GM13976 (cell line): ENCODE measurements around the gene CR2.
A peak's percentile ranks its signal among the peaks of the same experiment; 100 is the strongest.

Experiments used
- DNase-seq: peaks from one replicate; pipeline ENCODE4 v3.0.0; 2012; ENCODE audit warnings: low spot score
- CTCF ChIP-seq: IDR thresholded peaks from 2 replicates; pipeline ENCODE4 v1.5.1; 2012; ENCODE audit warnings: borderline replicate concordance, mild to moderate bottlenecking; ENCODE audit not compliant: insufficient read depth; ENCODE audit errors: extremely low read depth, missing control alignments, control extremely low read depth
- in situ Hi-C: fragments of 300-500 bp; cut with MboI; formaldehyde crosslinking; loops from one replicate; pipeline ENCODE4 v1.12.0; 2022; ENCODE audit warnings: low sequenced_read_pairs, mixed read lengths, inconsistent platforms; ENCODE audit not compliant: unreplicated experiment

CR2 gene

DNA sequence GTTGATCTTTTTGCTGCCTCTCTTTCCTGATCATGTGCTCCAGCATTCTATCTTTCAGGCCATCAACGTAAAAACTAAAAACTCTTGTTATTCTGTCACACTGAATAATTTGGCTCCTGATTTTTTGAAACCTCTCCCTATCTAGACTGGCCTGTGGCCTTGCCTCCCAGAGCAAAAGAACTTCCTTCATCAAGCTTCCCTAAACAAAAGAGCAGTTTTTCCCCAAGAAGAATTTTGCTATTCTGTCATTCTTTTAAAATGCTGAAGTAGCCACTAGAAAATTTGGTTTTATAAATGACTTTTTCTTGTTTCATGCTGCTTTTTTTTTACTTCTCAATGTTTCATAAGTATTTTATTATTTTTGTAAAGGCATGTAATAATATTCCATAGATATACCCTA is 37.1 kb upstream of the CR2 start:
- in situ Hi-C loops: no loop called here
- no peak for DNase-seq
- no peak for TF ChIP-seq CTCF

DNA sequence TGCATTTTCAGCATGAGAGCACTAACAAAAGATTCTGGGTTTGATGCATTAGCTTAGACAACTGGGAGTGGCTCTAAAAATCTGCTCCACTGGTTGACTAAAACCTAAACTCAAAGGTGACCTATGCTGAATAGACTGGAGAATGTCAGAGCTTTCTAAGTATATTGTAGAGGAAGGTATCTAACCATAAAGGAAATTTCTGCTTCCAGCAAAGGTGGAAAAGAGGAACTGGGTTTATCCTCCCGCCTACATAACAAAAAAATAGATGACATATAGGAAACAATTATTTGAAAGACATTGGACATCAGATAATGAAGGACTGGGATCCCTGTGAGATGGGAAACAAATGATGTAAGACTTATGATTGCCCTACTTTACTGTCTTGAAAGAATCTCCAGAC is 35.8 kb upstream of the CR2 start:
- TF ChIP-seq CTCF: no peak
- DNase-seq: no peak
- in situ Hi-C loops: no loop called here

GRCh38 chr1:207420109-207420508 is 34.0 kb upstream of the CR2 start:
- TF ChIP-seq CTCF: no peak
- no peak for DNase-seq
- in situ Hi-C loops: no loop called here

GRCh38 chr1:207421078-207421477 is 33.0 kb upstream of the CR2 start:
- in situ Hi-C loops: no loop called here
- no peak for DNase-seq
- no peak for TF ChIP-seq CTCF

- TF ChIP-seq CTCF: peak; percentile 22
- in situ Hi-C loops: no loop called here
- no peak for DNase-seq
These were observed 30.4 kb upstream of the CR2 start for GRCh38 chr1:207423560-207424292.

DNA sequence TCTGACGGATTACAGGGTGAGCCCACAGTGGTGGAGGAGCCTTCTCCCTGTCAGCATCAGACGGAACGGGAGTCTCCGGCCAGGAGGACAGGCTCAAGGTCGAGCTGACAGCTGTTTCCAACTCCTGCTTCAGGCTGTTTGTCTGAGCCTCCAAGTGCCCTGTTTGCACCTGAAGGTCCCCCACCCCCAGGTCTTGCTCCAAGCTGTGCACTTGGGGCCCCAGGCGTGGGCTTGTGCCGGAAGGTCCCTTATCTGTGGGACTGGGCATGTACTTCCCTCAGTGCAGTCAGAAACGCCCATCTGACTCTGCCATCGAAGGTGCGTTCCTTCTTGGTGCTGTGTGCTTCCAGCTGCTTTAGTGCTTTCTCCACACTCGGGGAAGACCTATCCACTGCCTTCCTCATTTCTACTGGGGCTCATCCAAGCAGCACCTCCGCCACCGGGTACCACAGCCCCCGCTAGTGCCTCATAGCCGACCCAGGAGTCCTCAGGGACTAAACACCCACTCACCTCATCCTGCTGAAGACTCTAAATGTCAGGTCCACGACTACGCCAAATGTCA is 29.5 kb upstream of the CR2 start:
- in situ Hi-C loops: no loop called here
- peak; percentile 45 for DNase-seq
- TF ChIP-seq CTCF: no peak
